Prostate gland (tissue), 2 donors: ENCODE results near the gene ZFAND3. TPM values are rescaled to one million over a fixed set of nuclear protein-coding genes. Genes with fewer than 3 reads are reported as not detected.

Source experiments
- DNase-seq: peaks from one replicate; pipeline ENCODE4 v3.0.0-alpha.2; 2019; ENCODE audit warnings: low spot score
- H3K27ac ChIP-seq, 2 donors: fragments of 200-600 bp; sonication (generic); 2 replicates each; pipeline ENCODE4 v1.5.1; 2017 to 2019
- H3K27me3 ChIP-seq: fragments of 200-600 bp; sonication (generic); replicated peaks from 2 replicates; pipeline ENCODE4 v1.5.1; 2019; ENCODE audit not compliant: insufficient read depth
- H3K36me3 ChIP-seq, 2 donors: fragments of 200-600 bp; sonication (generic); 1 replicate in 1 of 2; 2 replicates in 1 of 2; pipeline versions ENCODE4 v1.5.1 to v1.8.1; 2017 to 2019
- H3K4me1 ChIP-seq: fragments of 200-600 bp; sonication (generic); replicated peaks from 2 replicates; pipeline ENCODE4 v1.5.1; 2019
- H3K4me3 ChIP-seq, 2 donors: fragments of 200-600 bp; sonication (generic); 2 replicates each; pipeline ENCODE4 v1.5.1; 2017 to 2019
- H3K9me3 ChIP-seq: fragments of 200-600 bp; sonication (generic); 2 replicates; pipeline ENCODE4 v1.5.1; 2017
- POLR2A ChIP-seq: fragments of 450-650 bp; IDR thresholded peaks from one replicate; pipeline ENCODE4 v1.6.1; 2016; ENCODE audit warnings: antibody characterized with exemption, mild to moderate bottlenecking
- POLR2AphosphoS5 ChIP-seq: sonication (generic); formaldehyde crosslinking; IDR thresholded peaks from one replicate; pipeline ENCODE4 v1.6.1; 2017; ENCODE audit warnings: antibody characterized with exemption
- WGBS: methylation state at CpG from one replicate; pipeline ENCODE4 v1.1.5; 2018; 5-methylcytosine and 5-hydroxymethylcytosine counted together
- intact Hi-C: fragments of 100-400 bp; cut with DNase I; formaldehyde crosslinking; loops from one replicate; pipeline ENCODE4 v1.14.2; 2022
- total RNA-seq, 2 donors: library from RNA; depleted of rRNA; stranded (reverse); fragments of >200 nt; gene quantifications; one replicate each; pipeline ENCODE4 v1.1.0, GENCODE V29; 2016
- TF ChIP-seq, protein P1 (sequence below), 4 experiments: fragments of 200-600 bp in 2 of 4; fragments of 450-650 bp in 2 of 4; sonication (generic) in 2 of 4; IDR thresholded peaks; 1 replicate in 3 of 4; 2 replicates in 1 of 4; pipeline ENCODE4 v1.5.1; 2016 to 2019; ENCODE audit warnings: antibody characterized with exemption in 4 of 4, mild to moderate bottlenecking in 2 of 4, moderate library complexity in 2 of 4

ZFAND3 gene
- total RNA-seq, 2 donors from 2014 or later, result 43.5 to 89.1 TPM

DNA sequence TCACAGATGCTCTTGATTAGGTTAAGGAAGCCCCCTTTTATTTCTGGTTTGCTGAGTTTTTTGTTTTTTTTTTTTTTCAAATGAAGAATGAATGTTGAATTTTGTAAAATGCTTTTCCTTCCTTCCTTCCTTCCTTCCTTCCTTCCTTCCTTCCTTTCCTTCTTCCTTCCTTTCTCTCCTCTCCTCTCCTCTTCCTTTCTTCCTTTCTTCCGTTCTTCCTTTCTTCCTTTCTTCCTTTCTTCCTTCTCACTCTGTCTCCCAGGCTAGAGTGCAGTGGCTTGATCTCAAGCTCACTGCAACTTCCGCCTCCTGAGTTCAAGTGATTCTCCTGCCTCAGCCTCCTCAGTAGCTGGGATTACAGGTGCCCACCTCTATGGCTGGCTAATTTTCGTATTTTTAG lies 158.2 kb downstream of the ZFAND3 start:
- intact Hi-C loops, result no loop called here
- TF ChIP-seq, protein P1, sequence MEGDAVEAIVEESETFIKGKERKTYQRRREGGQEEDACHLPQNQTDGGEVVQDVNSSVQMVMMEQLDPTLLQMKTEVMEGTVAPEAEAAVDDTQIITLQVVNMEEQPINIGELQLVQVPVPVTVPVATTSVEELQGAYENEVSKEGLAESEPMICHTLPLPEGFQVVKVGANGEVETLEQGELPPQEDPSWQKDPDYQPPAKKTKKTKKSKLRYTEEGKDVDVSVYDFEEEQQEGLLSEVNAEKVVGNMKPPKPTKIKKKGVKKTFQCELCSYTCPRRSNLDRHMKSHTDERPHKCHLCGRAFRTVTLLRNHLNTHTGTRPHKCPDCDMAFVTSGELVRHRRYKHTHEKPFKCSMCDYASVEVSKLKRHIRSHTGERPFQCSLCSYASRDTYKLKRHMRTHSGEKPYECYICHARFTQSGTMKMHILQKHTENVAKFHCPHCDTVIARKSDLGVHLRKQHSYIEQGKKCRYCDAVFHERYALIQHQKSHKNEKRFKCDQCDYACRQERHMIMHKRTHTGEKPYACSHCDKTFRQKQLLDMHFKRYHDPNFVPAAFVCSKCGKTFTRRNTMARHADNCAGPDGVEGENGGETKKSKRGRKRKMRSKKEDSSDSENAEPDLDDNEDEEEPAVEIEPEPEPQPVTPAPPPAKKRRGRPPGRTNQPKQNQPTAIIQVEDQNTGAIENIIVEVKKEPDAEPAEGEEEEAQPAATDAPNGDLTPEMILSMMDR (IDR thresholded peaks at IDR 0.05), result no peak
- no peak for TF ChIP-seq POLR2AphosphoS5
- TF ChIP-seq POLR2A, result no peak
- Histone ChIP-seq H3K4me1 (no peaks in the 10 kb centered on the region), H3K27ac (no peak overlapping the region), H3K4me3 (no peak overlapping the region), H3K36me3 (no peaks in the 10 kb centered on the region), H3K9me3 (no peaks in the 10 kb centered on the region), H3K27me3 (no peaks in the 10 kb centered on the region)
- 67% methylated on average over 3 of the region's 3 CpGs for WGBS
- no peak for DNase-seq

DNA sequence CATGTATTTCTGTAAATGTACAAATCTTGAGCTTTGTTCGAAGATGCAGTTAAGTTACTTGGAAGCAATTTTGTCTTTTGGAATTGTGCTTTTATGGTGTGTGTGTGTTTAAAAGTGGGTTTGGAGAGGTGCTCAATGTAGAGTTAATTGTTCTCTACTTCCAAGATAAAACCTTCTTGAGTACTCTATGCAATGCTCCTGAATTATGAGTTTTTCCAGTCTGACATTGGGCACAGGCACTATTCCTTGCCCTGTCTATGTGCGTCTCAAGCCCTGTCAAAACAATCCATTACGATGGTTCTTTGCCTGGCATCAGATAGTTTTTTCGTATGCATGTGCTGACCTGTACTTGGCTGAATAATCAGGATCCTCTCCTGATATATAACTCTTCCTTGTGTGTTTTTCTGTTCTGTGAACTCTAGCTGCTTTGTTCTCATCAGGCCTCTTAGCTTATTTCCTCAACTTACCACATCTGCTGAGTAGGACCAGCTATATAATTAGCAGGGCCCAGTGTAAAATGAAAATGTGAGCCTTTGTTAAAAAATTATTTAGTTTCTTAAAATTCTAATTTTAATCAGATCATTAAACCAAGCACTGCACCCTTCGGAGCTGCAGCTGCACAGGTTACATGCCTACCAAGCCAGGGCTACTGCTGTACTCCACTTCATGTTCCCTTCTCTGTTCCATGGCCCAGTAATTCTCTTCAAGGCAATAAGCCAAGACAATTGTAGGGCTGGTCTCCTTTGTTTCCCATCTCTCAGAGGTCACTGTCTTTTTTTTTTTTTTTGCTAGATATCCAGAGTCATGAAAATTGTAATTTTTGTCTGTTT lies 160.1 kb downstream of the ZFAND3 start:
- Histone ChIP-seq H3K4me1 (no peaks in the 10 kb centered on the region), H3K4me3 (no peak overlapping the region), H3K27ac (no peak overlapping the region), H3K9me3 (no peaks in the 10 kb centered on the region), H3K36me3 (no peaks in the 10 kb centered on the region), H3K27me3 (no peaks in the 10 kb centered on the region)
- WGBS, result 40% methylated on average over 5 of the region's 5 CpGs
- TF ChIP-seq, protein P1 (IDR thresholded peaks at IDR 0.05), result no peak
- TF ChIP-seq POLR2A, result no peak
- intact Hi-C loops, result no loop called here
- peak; percentile 11 for DNase-seq

DNA sequence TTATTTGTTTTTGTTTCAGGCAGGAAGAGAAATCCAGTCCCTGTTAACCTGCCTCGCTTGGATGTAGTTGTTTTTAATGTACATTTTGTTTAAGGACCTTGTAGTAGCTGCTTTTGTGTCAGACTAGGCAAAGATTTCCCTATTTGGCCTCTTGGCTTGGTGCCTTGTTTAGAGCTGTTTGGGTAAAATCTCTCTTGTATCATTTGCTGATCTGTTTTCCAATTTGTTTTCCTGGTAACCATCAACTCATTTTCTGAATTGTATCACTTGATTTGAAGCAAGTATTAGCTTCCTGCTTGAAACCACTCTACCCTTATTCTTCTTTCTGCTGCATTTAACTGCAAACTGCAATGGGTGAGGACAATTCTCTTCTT lies 160.7 kb downstream of the ZFAND3 start:
- DNase-seq, result no peak
- no peak overlapping the region for H3K4me3 ChIP-seq
- H3K4me1 ChIP-seq, result no peaks in the 10 kb centered on the region
- no peaks in the 10 kb centered on the region for H3K9me3 ChIP-seq
- TF ChIP-seq POLR2A (no peak), POLR2AphosphoS5 (no peak)
- TF ChIP-seq, protein P1 (IDR thresholded peaks at IDR 0.05), result no peak
- no peaks in the 10 kb centered on the region for H3K27me3 ChIP-seq
- WGBS, result 64% methylated on average over 1 of the region's 1 CpG
- H3K27ac ChIP-seq, result no peak overlapping the region
- no peaks in the 10 kb centered on the region for H3K36me3 ChIP-seq
- intact Hi-C loops, result no loop called here

DNA sequence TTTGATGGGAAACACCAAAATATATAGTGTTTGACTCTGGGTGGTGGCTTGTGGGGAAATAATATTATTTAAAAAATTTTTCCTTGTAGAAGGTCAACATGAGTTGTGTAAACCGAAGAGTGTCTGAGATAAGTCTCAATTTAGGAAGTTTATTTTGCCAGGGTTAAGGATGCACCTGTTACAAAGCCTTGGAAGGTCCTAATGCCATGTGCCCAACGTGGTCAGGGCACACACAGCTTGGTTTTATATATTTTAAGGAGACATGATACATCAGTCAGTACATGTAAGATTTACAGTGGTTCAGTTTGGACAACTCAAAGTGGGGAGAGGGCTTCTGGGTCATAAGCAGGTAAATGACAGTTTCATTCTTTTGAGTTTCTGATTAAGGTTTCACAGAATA lies 162.1 kb downstream of the ZFAND3 start:
- WGBS, result 84% methylated on average over 2 of the region's 2 CpGs
- no peaks in the 10 kb centered on the region for H3K4me1 ChIP-seq
- intact Hi-C loops, result no loop called here

More for the DNA sequence above, 162.1 kb downstream of the ZFAND3 start:
- no peaks in the 10 kb centered on the region for H3K36me3 ChIP-seq
- H3K27ac ChIP-seq, result no peak overlapping the region
- H3K27me3 ChIP-seq, result no peaks in the 10 kb centered on the region
- DNase-seq, result no peak
- H3K4me3 ChIP-seq, result no peak overlapping the region
- TF ChIP-seq, protein P1 (IDR thresholded peaks at IDR 0.05), result no peak
- no peak for TF ChIP-seq POLR2AphosphoS5
- TF ChIP-seq POLR2A, result no peak
- H3K9me3 ChIP-seq, result no peaks in the 10 kb centered on the region
